Progenitor cell of endocrine pancreas (in vitro differentiated cells): Measurements from ENCODE around the gene TAP2. TPM values are rescaled to one million over a fixed set of nuclear protein-coding genes. Genes with fewer than 3 reads are reported as not detected.

ENCODE experiments used
- DNase-seq: peaks from one replicate; pipeline ENCODE4 v3.0.0; 2021; ENCODE audit warnings: low spot score; ENCODE audit not compliant: unreplicated experiment
- H3K27ac Mint-ChIP-seq: 2 replicates; pipeline ENCODE4 v1.8.0; 2021; ENCODE audit warnings: mild to moderate bottlenecking, moderate library complexity, mixed read lengths
- H3K27me3 Mint-ChIP-seq: 2 replicates; pipeline ENCODE4 v1.8.0; 2021; ENCODE audit warnings: mixed read lengths
- H3K36me3 Mint-ChIP-seq: 2 replicates; pipeline ENCODE4 v1.8.0; 2022; ENCODE audit warnings: mixed read lengths; ENCODE audit not compliant: insufficient read depth
- H3K4me1 Mint-ChIP-seq: 2 replicates; pipeline ENCODE4 v1.8.0; 2021; ENCODE audit warnings: low read depth, mixed read lengths
- H3K4me3 Mint-ChIP-seq: 2 replicates; pipeline ENCODE4 v1.8.0; 2021; ENCODE audit warnings: low read depth, mild to moderate bottlenecking, moderate library complexity, mixed read lengths
- H3K9me3 Mint-ChIP-seq: 2 replicates; pipeline ENCODE4 v1.8.0; 2021; ENCODE audit warnings: low read depth, mixed read lengths
- CTCF ChIP-seq: fragments of 200-600 bp; sonication (generic); IDR thresholded peaks from one replicate; pipeline ENCODE4 v1.5.0; 2021; ENCODE audit warnings: antibody characterized with exemption, mild to moderate bottlenecking; ENCODE audit not compliant: unreplicated experiment
- total RNA-seq: library from RNA; stranded (reverse); gene quantifications from 2 replicates; pipeline ENCODE4 v1.2.1, GENCODE V29; 2021

Gene TAP2
- total RNA-seq, 1 donor from 2014 or later: 5.1 TPM

- H3K27me3 Mint-ChIP-seq: peaks cover 77% of the 10 kb centered on the region
- no peak for TF ChIP-seq CTCF
- no peak for DNase-seq
- no peak overlapping the region for H3K27ac Mint-ChIP-seq
- H3K9me3 Mint-ChIP-seq: peaks cover 4% of the 10 kb centered on the region
- H3K36me3 Mint-ChIP-seq: no peaks in the 10 kb centered on the region
- peaks cover 2% of the 10 kb centered on the region for H3K4me1 Mint-ChIP-seq
- H3K4me3 Mint-ChIP-seq: no peak overlapping the region
Observed at GRCh38 chr6:32799168-32799567, 39.4 kb downstream of the TAP2 start.

GRCh38 chr6:32796848-32797776 is 41.4 kb downstream of the TAP2 start:
- no peaks in the 10 kb centered on the region for H3K36me3 Mint-ChIP-seq
- peaks cover 2% of the 10 kb centered on the region for H3K4me1 Mint-ChIP-seq
- no peak overlapping the region for H3K27ac Mint-ChIP-seq
- peak; percentile 87 for TF ChIP-seq CTCF
- H3K4me3 Mint-ChIP-seq: peak overlapping the region; percentile 60
- peaks cover 70% of the 10 kb centered on the region for H3K27me3 Mint-ChIP-seq
- peak; percentile 71 for DNase-seq
- peaks cover 4% of the 10 kb centered on the region for H3K9me3 Mint-ChIP-seq

GRCh38 chr6:32794510-32794909 is 44.0 kb downstream of the TAP2 start:
- Mint-ChIP-seq H3K9me3 (peaks cover 4% of the 10 kb centered on the region), H3K27me3 (peaks cover 65% of the 10 kb centered on the region)

GRCh38 chr6:32792901-32793435 is 45.6 kb downstream of the TAP2 start:
- DNase-seq: no peak
- peaks cover 2% of the 10 kb centered on the region for H3K4me1 Mint-ChIP-seq
- H3K27me3 Mint-ChIP-seq: peaks cover 57% of the 10 kb centered on the region
- no peak overlapping the region for H3K27ac Mint-ChIP-seq
- H3K9me3 Mint-ChIP-seq: no peaks in the 10 kb centered on the region
- H3K36me3 Mint-ChIP-seq: no peaks in the 10 kb centered on the region
- TF ChIP-seq CTCF: no peak
- no peak overlapping the region for H3K4me3 Mint-ChIP-seq

More at GRCh38 chr6:32794510-32794909, 44.0 kb downstream of the TAP2 start:
- H3K4me3 Mint-ChIP-seq: no peak overlapping the region
- no peak overlapping the region for H3K27ac Mint-ChIP-seq
- H3K4me1 Mint-ChIP-seq: peaks cover 2% of the 10 kb centered on the region
- no peak for TF ChIP-seq CTCF
- no peaks in the 10 kb centered on the region for H3K36me3 Mint-ChIP-seq
- no peak for DNase-seq

GRCh38 chr6:32790306-32790705 is 48.2 kb downstream of the TAP2 start:
- Mint-ChIP-seq H3K36me3 (no peaks in the 10 kb centered on the region), H3K27ac (no peak overlapping the region), H3K4me3 (no peak overlapping the region), H3K4me1 (no peaks in the 10 kb centered on the region), H3K27me3 (peaks cover 52% of the 10 kb centered on the region), H3K9me3 (no peaks in the 10 kb centered on the region)
- DNase-seq: no peak
- no peak for TF ChIP-seq CTCF

Other genes starting within 250 kb of the TAP2 start
- gene HLA-DRB1, start 248.9 kb downstream of the TAP2 start, total RNA-seq: 4.6 and 7.7 TPM in 2 replicates
- gene HLA-DQA1, start 201.3 kb downstream of the TAP2 start, total RNA-seq: not detected in 2 replicates
- 6.1 TPM in 2 replicates for gene HLA-DQB1, start 172.1 kb downstream of the TAP2 start, total RNA-seq
- 0.44 and 0.79 TPM in 2 replicates for gene HLA-DQA2, start 97.3 kb downstream of the TAP2 start, total RNA-seq
- gene HLA-DQB2, start 75.2 kb downstream of the TAP2 start, total RNA-seq: not detected in 2 replicates
- gene HLA-DOB, start 21.7 kb downstream of the TAP2 start, total RNA-seq: not detected in 2 replicates
- 0.29 TPM in 1 of 2 replicates, not detected in the other for gene PSMB8, start 5.3 kb upstream of the TAP2 start, total RNA-seq
- 0.50 and 1.1 TPM in 2 replicates for gene TAP1, start 15.0 kb upstream of the TAP2 start, total RNA-seq
- not detected in 2 replicates for gene PSMB9, start 15.5 kb upstream of the TAP2 start, total RNA-seq
- 1.1 and 1.8 TPM in 2 replicates for gene HLA-DMB, start 102.3 kb upstream of the TAP2 start, total RNA-seq
- 3.3 and 3.4 TPM in 2 replicates for gene HLA-DMA, start 114.4 kb upstream of the TAP2 start, total RNA-seq
- gene BRD2, start 129.9 kb upstream of the TAP2 start, total RNA-seq: 229 and 238 TPM in 2 replicates
- gene HLA-DOA, start 170.9 kb upstream of the TAP2 start, total RNA-seq: 4.1 and 5.6 TPM in 2 replicates
- 0.89 and 1.8 TPM in 2 replicates for gene HLA-DPA1, start 234.9 kb upstream of the TAP2 start, total RNA-seq
- gene HLA-DPB1, start 237.3 kb upstream of the TAP2 start, total RNA-seq: 13.5 and 17.9 TPM in 2 replicates